WTC11 (cell line): ENCODE measurements around the gene STIMATE.

Experiments
- ATF2 ChIP-seq: sonication (generic); formaldehyde crosslinking; IDR thresholded peaks from 2 replicates; pipeline ENCODE4 v1.8.1; 2022; ENCODE audit warnings: low read depth, missing genetic modification reagents, borderline replicate concordance
- ATF6 ChIP-seq: sonication (generic); formaldehyde crosslinking; IDR thresholded peaks from 2 replicates; pipeline ENCODE4 v1.8.1; 2023; ENCODE audit warnings: mild to moderate bottlenecking, missing genetic modification reagents
- CBFB ChIP-seq: sonication (generic); formaldehyde crosslinking; IDR thresholded peaks from 2 replicates; pipeline ENCODE4 v1.8.1; 2022; ENCODE audit warnings: mild to moderate bottlenecking, low read depth, missing genetic modification reagents
- CTCF ChIP-seq: fragments of 200-600 bp; IDR thresholded peaks from 2 replicates; pipeline ENCODE4 v1.8.0; 2022; ENCODE audit warnings: antibody characterized with exemption
- E2F4 ChIP-seq: sonication (generic); formaldehyde crosslinking; IDR thresholded peaks from 2 replicates; pipeline ENCODE4 v1.8.1; 2022; ENCODE audit warnings: low read depth, mild to moderate bottlenecking, moderate library complexity, missing genetic modification reagents, borderline replicate concordance
- FOXP1 ChIP-seq: sonication (generic); formaldehyde crosslinking; IDR thresholded peaks from 2 replicates; pipeline ENCODE4 v1.8.0; 2022; ENCODE audit warnings: missing genetic modification reagents, mild to moderate bottlenecking, moderate library complexity, borderline replicate concordance
- NR2C2 ChIP-seq: sonication (generic); formaldehyde crosslinking; IDR thresholded peaks from 2 replicates; pipeline ENCODE4 v1.8.0; 2022; ENCODE audit warnings: mild to moderate bottlenecking, missing genetic modification reagents
- NR3C1 ChIP-seq: sonication (generic); formaldehyde crosslinking; conservative IDR thresholded peaks from 2 replicates; pipeline ENCODE4 v1.8.1; 2023; ENCODE audit warnings: low read depth, mild to moderate bottlenecking, missing genetic modification reagents
- RELA ChIP-seq: sonication (generic); formaldehyde crosslinking; IDR thresholded peaks from 2 replicates; pipeline ENCODE4 v1.8.1; 2022; ENCODE audit warnings: missing genetic modification reagents, mild to moderate bottlenecking, borderline replicate concordance
- RORB ChIP-seq: fragments of 250-450 bp; sonication (Bioruptor Pico); IDR thresholded peaks from 2 replicates; pipeline ENCODE4 v1.9.0; 2021; ENCODE audit warnings: mild to moderate bottlenecking
- SP1 ChIP-seq: sonication (generic); formaldehyde crosslinking; conservative IDR thresholded peaks from 2 replicates; pipeline ENCODE4 v1.8.1; 2022; ENCODE audit warnings: missing genetic modification reagents
- STAT6 ChIP-seq: sonication (generic); formaldehyde crosslinking; conservative IDR thresholded peaks from 2 replicates; pipeline ENCODE4 v1.8.1; 2023; ENCODE audit warnings: mild to moderate bottlenecking, low read depth, missing genetic modification reagents, moderate library complexity
- ZNF138 ChIP-seq: sonication (generic); formaldehyde crosslinking; conservative IDR thresholded peaks from 2 replicates; pipeline ENCODE4 v1.8.1; 2022; ENCODE audit warnings: mild to moderate bottlenecking, moderate library complexity, missing genetic modification reagents
- TF ChIP-seq, protein P1 (sequence below): sonication (generic); formaldehyde crosslinking; IDR thresholded peaks from 2 replicates; pipeline ENCODE4 v1.8.0; 2023; ENCODE audit warnings: missing genetic modification reagents

DNA sequence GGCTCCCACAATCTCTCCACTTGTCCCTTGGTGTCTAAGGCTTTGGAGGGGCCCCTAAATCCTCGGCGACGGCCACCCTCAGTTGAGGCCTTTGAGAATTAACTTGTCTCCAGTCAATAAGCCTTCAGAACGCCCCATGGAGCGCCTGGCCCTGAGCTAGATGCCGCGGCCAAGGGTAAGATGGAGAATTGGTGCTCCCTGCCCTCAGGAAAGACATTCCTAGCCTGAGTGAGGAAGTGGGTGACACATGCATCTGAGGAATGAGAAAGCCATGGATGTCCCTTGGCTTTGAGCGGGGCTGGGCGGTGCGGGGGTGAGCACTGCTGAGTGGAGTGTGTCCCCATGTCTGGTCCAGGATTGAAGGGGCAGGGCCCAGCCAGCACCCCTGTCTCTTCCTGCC, 80.1 kb downstream of the STIMATE start:
- no peak for TF ChIP-seq CTCF
- TF ChIP-seq RORB (CRISPR knock-in tag), result no peak
- no peak for TF ChIP-seq E2F4 (CRISPR knock-in tag)
- TF ChIP-seq RELA, result no peak
- no peak for TF ChIP-seq FOXP1 (CRISPR knock-in tag)
- TF ChIP-seq STAT6 (CRISPR knock-in tag), result no peak
- TF ChIP-seq CBFB (CRISPR knock-in tag), result no peak
- TF ChIP-seq ATF2 (CRISPR knock-in tag), result no peak
- no peak for TF ChIP-seq NR3C1 (CRISPR knock-in tag)
- TF ChIP-seq, protein P1, sequence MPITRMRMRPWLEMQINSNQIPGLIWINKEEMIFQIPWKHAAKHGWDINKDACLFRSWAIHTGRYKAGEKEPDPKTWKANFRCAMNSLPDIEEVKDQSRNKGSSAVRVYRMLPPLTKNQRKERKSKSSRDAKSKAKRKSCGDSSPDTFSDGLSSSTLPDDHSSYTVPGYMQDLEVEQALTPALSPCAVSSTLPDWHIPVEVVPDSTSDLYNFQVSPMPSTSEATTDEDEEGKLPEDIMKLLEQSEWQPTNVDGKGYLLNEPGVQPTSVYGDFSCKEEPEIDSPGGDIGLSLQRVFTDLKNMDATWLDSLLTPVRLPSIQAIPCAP (CRISPR knock-in tag), result no peak
- TF ChIP-seq ZNF138 (CRISPR knock-in tag), result no peak
- no peak for TF ChIP-seq SP1 (CRISPR knock-in tag)
- TF ChIP-seq ATF6 (CRISPR knock-in tag), result no peak
- TF ChIP-seq NR2C2 (CRISPR knock-in tag), result no peak
